ENCODE data around the gene GRIA4. TPM values are rescaled to one million over a fixed set of nuclear protein-coding genes. Genes with fewer than 3 reads are reported as not detected.

GRIA4 gene
- polyA plus RNA-seq, 3 donors: not detected

DNA sequence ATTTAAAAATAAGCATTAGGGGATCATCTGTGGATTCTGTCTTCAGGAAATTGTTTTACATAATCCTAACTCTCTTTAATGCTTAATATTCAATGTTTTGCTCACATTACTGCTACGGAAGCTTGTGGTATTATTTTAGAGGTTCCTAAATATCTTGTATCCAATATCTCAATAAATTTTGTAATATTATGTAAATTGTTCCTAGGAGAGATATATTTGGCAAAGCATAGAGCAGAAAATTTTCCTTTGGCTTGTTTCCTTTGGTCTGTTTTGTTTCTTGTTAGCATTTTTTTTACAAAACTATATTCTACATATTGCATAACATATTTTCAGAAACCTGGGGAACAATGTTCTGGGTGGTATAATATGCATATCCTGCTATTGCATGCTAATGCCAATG lies 144.8 kb downstream of the GRIA4 start:
- intact Hi-C loops (cut with micrococcal nuclease): no loop called here
- Mint-ChIP-seq H3K36me3 (no peaks in the 10 kb centered on the region), H3K27me3 (ENCODE audit: low read depth in 3 of 3) (no peaks in the 10 kb centered on the region), H3K4me3 (no peak overlapping the region), H3K27ac (no peak overlapping the region), H3K9me3 (peaks cover 0 to 4% (median 0%) of the 10 kb centered on the region in 7 donors), H3K4me1 (no peaks in the 10 kb centered on the region)
- Histone ChIP-seq H3K9ac (ENCODE audit: insufficient read depth, low read length, poor library complexity, severe bottlenecking) (no peak overlapping the region), H3K36me3 (replicated peaks in 1 of 2; ENCODE audit: control insufficient read depth in 1 of 2, insufficient read depth in 2 of 2, low read length in 2 of 2) (no peaks in the 10 kb centered on the region), H3K4me3 (replicated peaks in 1 of 3; ENCODE audit: low read depth in 2 of 3, low read length in 3 of 3) (no peak overlapping the region), H3K9me3 (replicated peaks in 1 of 2; ENCODE audit: control insufficient read depth in 1 of 2, insufficient read depth in 1 of 2, low read length in 2 of 2) (no peaks in the 10 kb centered on the region), H4K20me1 (ENCODE audit: insufficient read depth, low read length) (no peaks in the 10 kb centered on the region), H3K4me1 (ENCODE audit: control insufficient read depth in 1 of 2, insufficient read depth in 2 of 2, low read length in 2 of 2) (no peaks in the 10 kb centered on the region), H3K27ac (ENCODE audit: low read depth in 1 of 2, low read length in 2 of 2) (no peak overlapping the region), H2AFZ (ENCODE audit: insufficient read depth, low read depth, low read length, poor library complexity, severe bottlenecking) (no peak overlapping the region), H3K27me3 (ENCODE audit: control insufficient read depth in 2 of 2, insufficient read depth in 2 of 2, low read length in 2 of 2) (no peaks in the 10 kb centered on the region), H3K4me2 (replicated peaks; ENCODE audit: extremely low read depth, low read length, poor library complexity, severe bottlenecking) (no peak overlapping the region), H3K79me2 (ENCODE audit: insufficient read depth, low read length) (no peaks in the 10 kb centered on the region)
- TF ChIP-seq, protein P1, sequence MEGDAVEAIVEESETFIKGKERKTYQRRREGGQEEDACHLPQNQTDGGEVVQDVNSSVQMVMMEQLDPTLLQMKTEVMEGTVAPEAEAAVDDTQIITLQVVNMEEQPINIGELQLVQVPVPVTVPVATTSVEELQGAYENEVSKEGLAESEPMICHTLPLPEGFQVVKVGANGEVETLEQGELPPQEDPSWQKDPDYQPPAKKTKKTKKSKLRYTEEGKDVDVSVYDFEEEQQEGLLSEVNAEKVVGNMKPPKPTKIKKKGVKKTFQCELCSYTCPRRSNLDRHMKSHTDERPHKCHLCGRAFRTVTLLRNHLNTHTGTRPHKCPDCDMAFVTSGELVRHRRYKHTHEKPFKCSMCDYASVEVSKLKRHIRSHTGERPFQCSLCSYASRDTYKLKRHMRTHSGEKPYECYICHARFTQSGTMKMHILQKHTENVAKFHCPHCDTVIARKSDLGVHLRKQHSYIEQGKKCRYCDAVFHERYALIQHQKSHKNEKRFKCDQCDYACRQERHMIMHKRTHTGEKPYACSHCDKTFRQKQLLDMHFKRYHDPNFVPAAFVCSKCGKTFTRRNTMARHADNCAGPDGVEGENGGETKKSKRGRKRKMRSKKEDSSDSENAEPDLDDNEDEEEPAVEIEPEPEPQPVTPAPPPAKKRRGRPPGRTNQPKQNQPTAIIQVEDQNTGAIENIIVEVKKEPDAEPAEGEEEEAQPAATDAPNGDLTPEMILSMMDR (IDR thresholded peaks at IDR 0.05): no peak
- no peak for DNase-seq
- WGBS (ENCODE audit: insufficient coverage): no CpG with 5 or more reads among the region's 1 CpG

DNA sequence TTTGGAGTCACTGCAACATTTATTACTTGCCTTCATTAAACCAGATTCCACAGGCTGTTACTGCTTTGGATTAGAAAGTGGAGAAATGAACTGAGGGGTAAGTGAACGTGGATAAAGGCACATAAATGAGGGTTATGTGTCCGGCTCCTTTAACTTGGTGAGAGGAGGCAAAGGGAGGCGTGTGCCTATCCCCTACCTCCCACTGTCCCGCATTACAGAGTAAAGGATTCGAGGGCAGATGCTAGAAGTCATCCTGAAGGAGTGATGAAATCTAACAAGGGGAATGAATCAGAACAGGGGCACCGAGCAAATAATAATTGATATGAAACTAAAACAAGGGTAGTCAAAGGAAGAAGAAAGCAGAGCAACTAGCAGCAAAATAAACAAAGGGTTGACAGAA lies 147.2 kb downstream of the GRIA4 start:
- intact Hi-C loops (cut with micrococcal nuclease): no loop called here
- Mint-ChIP-seq H3K27ac (no peak overlapping the region), H3K27me3 (ENCODE audit: low read depth in 3 of 3) (no peaks in the 10 kb centered on the region), H3K4me3 (no peak overlapping the region), H3K9me3 (peaks cover 0 to 4% (median 2%) of the 10 kb centered on the region in 7 donors), H3K4me1 (no peaks in the 10 kb centered on the region), H3K36me3 (no peaks in the 10 kb centered on the region)
- TF ChIP-seq, protein P1 (IDR thresholded peaks at IDR 0.05): no peak
- Histone ChIP-seq H4K20me1 (ENCODE audit: insufficient read depth, low read length) (no peaks in the 10 kb centered on the region), H3K27me3 (ENCODE audit: control insufficient read depth in 2 of 2, insufficient read depth in 2 of 2, low read length in 2 of 2) (no peaks in the 10 kb centered on the region), H2AFZ (ENCODE audit: insufficient read depth, low read depth, low read length, poor library complexity, severe bottlenecking) (no peak overlapping the region), H3K4me1 (ENCODE audit: control insufficient read depth in 1 of 2, insufficient read depth in 2 of 2, low read length in 2 of 2) (no peaks in the 10 kb centered on the region), H3K9me3 (replicated peaks in 1 of 2; ENCODE audit: control insufficient read depth in 1 of 2, insufficient read depth in 1 of 2, low read length in 2 of 2) (peaks cover 0 to 2% of the 10 kb centered on the region in 2 donors), H3K4me3 (replicated peaks in 1 of 3; ENCODE audit: low read depth in 2 of 3, low read length in 3 of 3) (no peak overlapping the region), H3K9ac (ENCODE audit: insufficient read depth, low read length, poor library complexity, severe bottlenecking) (no peak overlapping the region), H3K27ac (ENCODE audit: low read depth in 1 of 2, low read length in 2 of 2) (no peak overlapping the region), H3K79me2 (ENCODE audit: insufficient read depth, low read length) (no peaks in the 10 kb centered on the region), H3K36me3 (replicated peaks in 1 of 2; ENCODE audit: control insufficient read depth in 1 of 2, insufficient read depth in 2 of 2, low read length in 2 of 2) (no peaks in the 10 kb centered on the region), H3K4me2 (replicated peaks; ENCODE audit: extremely low read depth, low read length, poor library complexity, severe bottlenecking) (no peak overlapping the region)
- DNase-seq: no peak
- 57% methylated on average over 2 of the region's 6 CpGs for WGBS (ENCODE audit: insufficient coverage)
